ENCODE data around the gene INSR.

Gene INSR

DNA sequence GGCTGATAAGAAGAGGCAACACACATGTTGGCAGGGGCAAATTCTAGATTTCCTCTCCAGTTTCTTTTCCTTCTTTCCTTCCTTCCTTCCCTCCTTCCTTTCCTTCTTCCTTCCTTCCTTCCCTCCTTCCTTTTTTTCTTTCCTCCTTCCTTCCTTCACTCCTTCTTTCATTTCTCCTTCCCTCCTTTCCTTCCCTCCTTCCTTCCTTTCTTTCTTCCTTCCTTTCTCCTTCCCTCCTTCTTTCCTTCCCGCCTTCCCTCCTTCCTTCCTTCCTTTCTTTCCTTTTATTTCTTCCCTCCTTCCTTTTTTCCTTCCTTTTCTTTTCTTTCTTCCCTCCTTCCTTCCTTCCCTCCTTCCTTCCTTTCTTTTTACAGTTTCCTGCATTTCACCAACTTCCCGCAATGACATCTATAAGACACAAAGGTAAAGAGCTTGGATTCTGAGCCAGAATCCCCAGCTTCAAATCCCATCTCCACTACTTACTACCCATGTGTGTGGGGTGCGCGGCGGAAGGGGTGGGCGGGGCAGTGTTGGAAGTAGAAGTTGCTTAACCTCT is 35.3 kb downstream of the INSR start:
- H3K4me3 ChIP-seq (replicated peaks in 1 of 2; ENCODE audit: low read depth in 2 of 2, low read length in 2 of 2) = no peak overlapping the region
- DNase-seq (ENCODE audit: low read depth in 2 of 2) = no peak
- TF ChIP-seq, protein P1, sequence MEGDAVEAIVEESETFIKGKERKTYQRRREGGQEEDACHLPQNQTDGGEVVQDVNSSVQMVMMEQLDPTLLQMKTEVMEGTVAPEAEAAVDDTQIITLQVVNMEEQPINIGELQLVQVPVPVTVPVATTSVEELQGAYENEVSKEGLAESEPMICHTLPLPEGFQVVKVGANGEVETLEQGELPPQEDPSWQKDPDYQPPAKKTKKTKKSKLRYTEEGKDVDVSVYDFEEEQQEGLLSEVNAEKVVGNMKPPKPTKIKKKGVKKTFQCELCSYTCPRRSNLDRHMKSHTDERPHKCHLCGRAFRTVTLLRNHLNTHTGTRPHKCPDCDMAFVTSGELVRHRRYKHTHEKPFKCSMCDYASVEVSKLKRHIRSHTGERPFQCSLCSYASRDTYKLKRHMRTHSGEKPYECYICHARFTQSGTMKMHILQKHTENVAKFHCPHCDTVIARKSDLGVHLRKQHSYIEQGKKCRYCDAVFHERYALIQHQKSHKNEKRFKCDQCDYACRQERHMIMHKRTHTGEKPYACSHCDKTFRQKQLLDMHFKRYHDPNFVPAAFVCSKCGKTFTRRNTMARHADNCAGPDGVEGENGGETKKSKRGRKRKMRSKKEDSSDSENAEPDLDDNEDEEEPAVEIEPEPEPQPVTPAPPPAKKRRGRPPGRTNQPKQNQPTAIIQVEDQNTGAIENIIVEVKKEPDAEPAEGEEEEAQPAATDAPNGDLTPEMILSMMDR (IDR thresholded peaks at IDR 0.05; ENCODE audit: low read depth, low read length) = no peak

GRCh38 chr19:7258041-7258839 is 36.0 kb downstream of the INSR start:
- TF ChIP-seq, protein P1 (IDR thresholded peaks at IDR 0.05; ENCODE audit: low read depth, low read length) = no peak
- no peak overlapping the region for H3K4me3 ChIP-seq (replicated peaks in 1 of 2; ENCODE audit: low read depth in 2 of 2, low read length in 2 of 2)
- no peak for DNase-seq (ENCODE audit: low read depth in 2 of 2)

DNA sequence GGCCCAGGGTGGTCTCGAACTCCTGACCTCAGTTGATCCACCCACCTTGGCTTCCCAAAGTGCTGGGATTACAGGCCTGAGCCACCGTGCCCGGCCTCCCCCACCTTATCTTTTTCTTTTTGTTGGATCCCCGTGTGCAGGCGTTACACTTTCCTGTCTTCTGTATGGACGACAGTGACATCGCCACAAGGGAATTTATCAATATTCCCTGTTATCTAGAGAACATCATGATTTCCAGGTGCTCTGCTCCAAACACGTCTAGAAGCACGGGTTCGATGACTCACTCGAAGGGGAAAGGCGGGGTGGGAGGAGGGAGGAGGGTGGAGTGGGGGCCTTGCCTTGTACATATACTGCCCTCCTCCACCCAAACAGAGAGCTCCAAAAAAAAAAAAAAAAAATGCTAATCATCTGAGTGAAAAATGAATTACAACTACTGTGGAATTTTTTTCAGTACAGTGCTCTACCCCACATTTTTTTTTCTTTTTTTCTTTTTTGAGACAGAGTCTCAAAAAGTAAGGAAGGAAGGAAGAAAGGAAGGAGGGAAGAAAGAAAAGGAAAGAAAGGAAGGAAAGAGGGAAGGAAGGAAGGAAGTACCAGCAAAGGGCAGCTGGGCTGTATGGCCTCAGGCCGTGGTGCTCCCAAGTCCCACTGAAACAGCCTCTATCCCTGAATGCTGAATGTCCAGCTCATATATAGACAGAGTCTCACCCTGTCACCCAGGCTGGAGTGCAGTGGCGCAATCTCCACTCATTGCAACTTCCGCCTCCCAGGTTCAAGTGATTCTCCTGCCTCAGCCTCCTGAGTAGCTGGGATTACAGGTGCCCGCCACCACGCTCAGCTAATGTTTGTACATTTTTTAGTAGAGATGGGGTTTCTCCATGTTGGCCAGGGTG is 36.8 kb downstream of the INSR start:
- TF ChIP-seq, protein P1 (IDR thresholded peaks at IDR 0.05; ENCODE audit: low read depth, low read length) = no peak
- DNase-seq (ENCODE audit: low read depth in 2 of 2) = peak; percentile 60 to 77
- H3K4me3 ChIP-seq (replicated peaks in 1 of 2; ENCODE audit: low read depth in 2 of 2, low read length in 2 of 2) = no peak overlapping the region

DNA sequence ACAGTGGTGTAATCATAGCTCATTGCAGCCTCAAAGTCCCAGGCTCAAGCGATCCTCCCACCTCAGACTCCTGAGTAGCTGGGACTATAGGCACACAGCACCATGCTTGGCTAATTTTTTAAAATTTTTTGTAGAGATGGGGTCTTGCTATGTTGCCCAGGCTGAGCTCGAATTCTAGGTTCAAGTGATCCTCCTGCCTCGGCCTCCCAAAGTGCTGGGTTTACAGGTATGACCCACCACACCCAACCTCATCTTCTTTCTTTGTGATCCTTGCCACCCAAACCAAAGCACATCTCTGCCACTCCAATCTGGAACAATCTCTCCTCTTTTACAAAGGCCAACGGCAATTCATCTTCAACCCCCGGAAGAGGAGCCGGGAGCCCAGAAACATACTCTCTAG is 38.6 kb downstream of the INSR start:
- no peak overlapping the region for H3K4me3 ChIP-seq (replicated peaks in 1 of 2; ENCODE audit: low read depth in 2 of 2, low read length in 2 of 2)
- TF ChIP-seq, protein P1 (IDR thresholded peaks at IDR 0.05; ENCODE audit: low read depth, low read length) = no peak
- DNase-seq (ENCODE audit: low read depth in 2 of 2) = no peak

DNA sequence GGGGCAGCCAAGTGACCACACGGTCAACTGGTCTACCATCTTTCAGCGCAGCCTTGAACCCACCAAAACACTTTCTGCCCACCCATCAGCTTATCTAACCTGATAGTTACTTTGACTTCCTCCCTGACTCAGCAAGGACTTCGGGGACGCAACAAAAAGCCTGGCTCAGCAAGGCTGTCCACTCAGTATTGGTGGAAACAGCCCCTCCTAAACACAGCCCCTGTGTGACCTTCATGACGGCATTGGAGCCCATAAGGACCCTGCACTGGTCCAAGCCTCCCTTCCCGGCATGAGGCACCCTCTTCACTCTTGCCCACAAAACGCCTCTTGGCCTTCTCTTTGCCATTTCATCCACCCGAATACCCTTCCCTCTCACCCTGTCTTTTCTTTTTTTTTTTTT is 39.1 kb downstream of the INSR start:
- no peak overlapping the region for H3K4me3 ChIP-seq (replicated peaks in 1 of 2; ENCODE audit: low read depth in 2 of 2, low read length in 2 of 2)
- DNase-seq (ENCODE audit: low read depth in 2 of 2) = no peak
- TF ChIP-seq, protein P1 (IDR thresholded peaks at IDR 0.05; ENCODE audit: low read depth, low read length) = no peak

GRCh38 chr19:7254590-7254989 is 39.6 kb downstream of the INSR start:
- TF ChIP-seq, protein P1 (IDR thresholded peaks at IDR 0.05; ENCODE audit: low read depth, low read length) = no peak
- DNase-seq (ENCODE audit: low read depth in 2 of 2) = no peak
- H3K4me3 ChIP-seq (replicated peaks in 1 of 2; ENCODE audit: low read depth in 2 of 2, low read length in 2 of 2) = no peak overlapping the region
